RWPE1 (cell line): Measurements from ENCODE around the gene KCNH8.

Source experiments
- CTCF ChIA-PET: fragments of 350-600 bp; sonication (Branson Sonifier 250); formaldehyde crosslinking; extraction: SDS; loops from one replicate; lab custom pipeline; 2021; lab: Yijun Ruan, JAX
- POLR2A ChIA-PET: fragments of 400-600 bp; formaldehyde crosslinking; extraction: SDS; loops from one replicate; lab custom pipeline; 2020; ENCODE audit warnings: antibody characterized with exemption; ENCODE audit not compliant: low non-redundant PET; lab: Yijun Ruan, JAX
- DNase-seq: peaks from one replicate; pipeline ENCODE4 v3.0.0; 2012; ENCODE audit warnings: low spot score
- H3K27ac ChIP-seq: fragments of 450-650 bp; 2 replicates; pipeline ENCODE4 v1.5.1; 2017
- CTCF ChIP-seq: fragments of 450-650 bp; conservative IDR thresholded peaks from 2 replicates; pipeline ENCODE4 v1.5.1; 2017; ENCODE audit warnings: low read depth, mild to moderate bottlenecking

The KCNH8 gene

GRCh38 chr3:19250959-19251610 lies 102.8 kb downstream of the KCNH8 start:
- CTCF ChIA-PET, result no interaction called here
- no peak overlapping the region for H3K27ac ChIP-seq
- no peak for DNase-seq
- POLR2A ChIA-PET, result no interaction called here
- no peak for TF ChIP-seq CTCF

DNA sequence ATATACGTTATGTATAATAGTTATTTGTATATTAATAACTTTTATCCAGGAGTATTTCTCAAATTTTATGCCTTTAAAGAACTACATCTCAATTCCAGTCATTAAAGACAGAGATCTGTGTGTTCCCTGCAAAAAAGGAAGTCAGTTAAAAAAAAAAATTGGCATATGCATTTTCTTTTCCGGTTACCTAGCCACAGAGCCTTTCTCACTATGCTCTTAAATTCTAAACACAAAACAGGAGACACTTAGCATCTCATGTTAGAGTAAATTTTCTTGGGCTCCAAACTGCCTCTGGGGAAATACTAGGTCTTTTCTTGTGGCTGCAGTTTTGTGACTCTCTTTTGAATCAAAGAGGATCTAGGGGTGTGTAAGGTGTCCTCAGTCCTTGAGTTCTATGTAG lies 105.9 kb downstream of the KCNH8 start:
- no peak for TF ChIP-seq CTCF
- H3K27ac ChIP-seq, result no peak overlapping the region
- ChIA-PET CTCF (no interaction called here), POLR2A (no interaction called here)
- no peak for DNase-seq

GRCh38 chr3:19254784-19255338 lies 106.6 kb downstream of the KCNH8 start:
- DNase-seq, result no peak
- ChIA-PET CTCF (no interaction called here), POLR2A (no interaction called here)
- H3K27ac ChIP-seq, result no peak overlapping the region
- no peak for TF ChIP-seq CTCF

DNA sequence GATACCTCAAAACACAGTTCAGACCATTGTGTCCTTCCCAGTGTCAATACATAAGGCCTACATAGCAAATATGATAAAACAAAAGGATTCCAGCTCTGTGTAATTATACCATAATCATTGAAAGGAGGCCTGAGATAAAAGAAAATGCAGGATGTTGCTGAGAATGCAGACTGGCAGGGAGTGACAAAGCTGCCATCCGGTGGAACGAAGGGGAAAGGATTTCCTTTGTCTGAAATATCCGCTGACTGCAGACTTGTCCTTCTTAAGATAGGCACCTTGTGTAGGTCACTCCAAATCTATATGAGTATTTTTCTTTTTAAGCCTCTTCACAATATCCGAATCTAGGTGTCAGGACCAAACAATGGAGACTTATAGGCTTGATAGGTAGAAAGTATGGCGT lies 108.0 kb downstream of the KCNH8 start:
- ChIA-PET POLR2A (no interaction called here), CTCF (no interaction called here)
- TF ChIP-seq CTCF, result no peak
- no peak for DNase-seq
- H3K27ac ChIP-seq, result no peak overlapping the region

- CTCF ChIA-PET, result no interaction called here
- no peak overlapping the region for H3K27ac ChIP-seq
- no peak for DNase-seq
- POLR2A ChIA-PET, result no interaction called here
- no peak for TF ChIP-seq CTCF
Measured at GRCh38 chr3:19263606-19264005, 115.3 kb downstream of the KCNH8 start.

GRCh38 chr3:19264424-19264823 lies 116.1 kb downstream of the KCNH8 start:
- TF ChIP-seq CTCF, result no peak
- H3K27ac ChIP-seq, result no peak overlapping the region
- DNase-seq, result no peak
- CTCF ChIA-PET, result no interaction called here
- POLR2A ChIA-PET, result no interaction called here
